Fibroblast of lung (primary cell): ENCODE measurements around the gene GRIN2A. TPM values are rescaled to one million over a fixed set of nuclear protein-coding genes. Genes with fewer than 3 reads are reported as not detected.

Experiments
- DNase-seq, 2 donors: peaks; one replicate each; pipeline versions ENCODE4 v3.0.0 to v3.0.0-alpha.2; 2010; ENCODE audit warnings: low read depth in 2 of 2
- H2AFZ ChIP-seq: 2 replicates; pipeline ENCODE4 v1.5.1; 2012; ENCODE audit warnings: low read length, control low read depth, inconsistent platforms
- H3K27ac ChIP-seq: 2 replicates; pipeline ENCODE4 v1.5.1; 2011; ENCODE audit warnings: low read length, control low read depth; ENCODE audit not compliant: insufficient read depth
- H3K27me3 ChIP-seq: 2 replicates; pipeline ENCODE4 v1.5.1; 2011; ENCODE audit warnings: mild to moderate bottlenecking, low read length; ENCODE audit not compliant: control insufficient read depth, insufficient read depth
- H3K36me3 ChIP-seq: 2 replicates; pipeline ENCODE4 v1.5.1; 2011; ENCODE audit warnings: low read length; ENCODE audit not compliant: control insufficient read depth, insufficient read depth
- H3K4me1 ChIP-seq: 2 replicates; pipeline ENCODE4 v1.5.1; 2011; ENCODE audit warnings: low read length; ENCODE audit not compliant: control insufficient read depth, insufficient read depth; ENCODE audit errors: extremely low read depth
- H3K4me2 ChIP-seq: 2 replicates; pipeline ENCODE4 v1.5.1; 2011; ENCODE audit warnings: low read length, control low read depth; ENCODE audit not compliant: insufficient read depth; ENCODE audit errors: extremely low read depth
- H3K4me3 ChIP-seq, 4 experiments: fragments of 200-600 bp in 1 of 4; sonication (generic) in 1 of 4; replicated peaks in 1 of 4; 2 replicates each; pipeline ENCODE4 v1.5.1; 2011 to 2016; ENCODE audit warnings: low read length in 4 of 4, low read depth in 3 of 4, mild to moderate bottlenecking in 3 of 4, control low read depth in 2 of 4, inconsistent platforms in 1 of 4, mixed read lengths in 1 of 4; ENCODE audit not compliant: insufficient read depth in 1 of 4; ENCODE audit errors: control extremely low read depth in 1 of 4
- H3K79me2 ChIP-seq: 2 replicates; pipeline ENCODE4 v1.5.1; 2012; ENCODE audit warnings: mild to moderate bottlenecking, low read length, inconsistent platforms; ENCODE audit not compliant: control insufficient read depth, insufficient read depth
- H3K9ac ChIP-seq: 2 replicates; pipeline ENCODE4 v1.5.1; 2011; ENCODE audit warnings: mild to moderate bottlenecking, low read length, control low read depth; ENCODE audit not compliant: insufficient read depth
- H3K9me3 ChIP-seq: 2 replicates; pipeline ENCODE4 v1.5.1; 2012; ENCODE audit warnings: low read depth, low read length; ENCODE audit not compliant: control insufficient read depth, insufficient read depth
- H4K20me1 ChIP-seq: 2 replicates; pipeline ENCODE4 v1.5.1; 2011; ENCODE audit warnings: low read length; ENCODE audit not compliant: control insufficient read depth, insufficient read depth; ENCODE audit errors: extremely low read depth
- EZH2 ChIP-seq: IDR thresholded peaks from 2 replicates; pipeline ENCODE4 v1.5.1; 2012; ENCODE audit warnings: low read length, control low read depth, mild to moderate bottlenecking; ENCODE audit errors: missing control alignments
- polyA plus RNA-seq, 2 donors: library from polyadenylated mRNA; depleted of rRNA in 1 of 2; stranded (reverse) in 1 of 2; unstranded in 1 of 2; fragments of >200 nt; gene quantifications; 2 replicates each; pipeline ENCODE4 v1.2.1, GENCODE V29; 2011 to 2012; ENCODE audit warnings: missing spikeins in 1 of 2
- total RNA-seq: library from RNA; depleted of rRNA; stranded (reverse); fragments of >200 nt; gene quantifications from 2 replicates; pipeline ENCODE4 v1.2.1, GENCODE V29; 2014
- TF ChIP-seq, protein P1 (sequence below), 2 donors: IDR thresholded peaks in 1 of 2; conservative IDR thresholded peaks in 1 of 2; 1 replicate in 1 of 2; 2 replicates in 1 of 2; pipeline ENCODE4 v1.5.1; 2011 to 2012; ENCODE audit warnings: low read length in 2 of 2, control low read depth in 1 of 2, inconsistent platforms in 1 of 2, low read depth in 1 of 2, mild to moderate bottlenecking in 1 of 2

The GRIN2A gene
- total and polyA plus RNA-seq, 2 donors (not counting 1 experiment from before 2014, with no cell fraction given) = 0.15 to 0.33 TPM

DNA sequence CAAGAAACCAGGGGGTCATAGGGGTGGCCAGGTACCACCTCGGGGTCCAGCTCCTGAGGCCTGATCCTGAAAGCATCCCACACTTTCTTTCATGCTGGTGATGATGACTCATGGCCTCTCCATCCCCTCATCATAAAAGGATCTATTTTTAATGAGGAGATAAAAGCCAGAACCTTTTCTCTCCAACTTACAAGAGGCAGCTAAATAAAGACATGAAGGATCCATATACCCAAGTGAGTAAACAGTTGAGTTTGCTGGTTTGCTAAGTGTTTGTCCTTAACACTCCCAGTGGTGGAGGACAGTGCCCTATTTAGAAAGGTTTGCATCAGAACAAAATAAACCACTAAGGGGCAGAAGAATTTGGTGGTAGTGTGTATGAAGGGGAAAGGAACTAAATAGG, 383.8 kb downstream of the GRIN2A start:
- no peak overlapping the region for H3K4me3 ChIP-seq
- H3K27ac ChIP-seq = no peak overlapping the region
- no peaks in the 10 kb centered on the region for H3K9me3 ChIP-seq
- H3K27me3 ChIP-seq = no peaks in the 10 kb centered on the region
- H4K20me1 ChIP-seq = no peaks in the 10 kb centered on the region
- no peak overlapping the region for H3K9ac ChIP-seq
- DNase-seq = peak in 1 of 2 donors; percentile 13
- no peak overlapping the region for H3K4me2 ChIP-seq
- TF ChIP-seq, protein P1, sequence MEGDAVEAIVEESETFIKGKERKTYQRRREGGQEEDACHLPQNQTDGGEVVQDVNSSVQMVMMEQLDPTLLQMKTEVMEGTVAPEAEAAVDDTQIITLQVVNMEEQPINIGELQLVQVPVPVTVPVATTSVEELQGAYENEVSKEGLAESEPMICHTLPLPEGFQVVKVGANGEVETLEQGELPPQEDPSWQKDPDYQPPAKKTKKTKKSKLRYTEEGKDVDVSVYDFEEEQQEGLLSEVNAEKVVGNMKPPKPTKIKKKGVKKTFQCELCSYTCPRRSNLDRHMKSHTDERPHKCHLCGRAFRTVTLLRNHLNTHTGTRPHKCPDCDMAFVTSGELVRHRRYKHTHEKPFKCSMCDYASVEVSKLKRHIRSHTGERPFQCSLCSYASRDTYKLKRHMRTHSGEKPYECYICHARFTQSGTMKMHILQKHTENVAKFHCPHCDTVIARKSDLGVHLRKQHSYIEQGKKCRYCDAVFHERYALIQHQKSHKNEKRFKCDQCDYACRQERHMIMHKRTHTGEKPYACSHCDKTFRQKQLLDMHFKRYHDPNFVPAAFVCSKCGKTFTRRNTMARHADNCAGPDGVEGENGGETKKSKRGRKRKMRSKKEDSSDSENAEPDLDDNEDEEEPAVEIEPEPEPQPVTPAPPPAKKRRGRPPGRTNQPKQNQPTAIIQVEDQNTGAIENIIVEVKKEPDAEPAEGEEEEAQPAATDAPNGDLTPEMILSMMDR (conservative IDR thresholded peaks at IDR 0.05 in 1 of 2, IDR thresholded peaks at IDR 0.05 in 1 of 2; ENCODE audit: low read depth in 1 of 2, low read length in 2 of 2) = no peak
- TF ChIP-seq EZH2 = no peak
- H3K4me1 ChIP-seq = no peaks in the 10 kb centered on the region
- H3K79me2 ChIP-seq = no peaks in the 10 kb centered on the region
- H3K36me3 ChIP-seq = no peaks in the 10 kb centered on the region
- no peak overlapping the region for H2AFZ ChIP-seq

DNA sequence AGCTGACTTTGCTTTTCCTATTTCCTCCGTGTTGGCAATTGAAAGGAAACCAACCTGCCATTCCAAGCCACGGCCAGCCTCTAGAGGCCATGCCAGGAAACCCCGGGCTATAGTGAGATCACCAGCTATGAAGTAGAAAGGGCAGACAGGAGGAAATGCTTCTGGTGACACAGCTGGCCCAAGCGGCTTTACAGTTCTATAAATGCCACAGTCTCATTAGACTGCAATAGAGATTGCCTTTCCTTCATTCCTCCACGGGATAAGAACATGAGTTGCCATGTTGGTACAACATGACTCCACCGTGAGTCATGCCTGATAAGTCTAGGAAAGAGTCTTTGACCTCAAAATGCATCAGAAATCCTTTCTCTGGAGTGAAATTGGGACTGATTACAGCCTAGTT, 384.9 kb downstream of the GRIN2A start:
- Histone ChIP-seq H3K4me2 (no peak overlapping the region), H3K79me2 (no peaks in the 10 kb centered on the region), H2AFZ (no peak overlapping the region), H3K36me3 (no peaks in the 10 kb centered on the region), H3K9ac (no peak overlapping the region), H3K27ac (no peak overlapping the region), H4K20me1 (no peaks in the 10 kb centered on the region), H3K9me3 (no peaks in the 10 kb centered on the region), H3K4me3 (no peak overlapping the region), H3K27me3 (no peaks in the 10 kb centered on the region), H3K4me1 (no peaks in the 10 kb centered on the region)
- peak in 1 of 2 donors; percentile 88 for DNase-seq
- no peak for TF ChIP-seq EZH2
- TF ChIP-seq, protein P1 (conservative IDR thresholded peaks at IDR 0.05 in 1 of 2, IDR thresholded peaks at IDR 0.05 in 1 of 2; ENCODE audit: low read depth in 1 of 2, low read length in 2 of 2) = no peak

DNA sequence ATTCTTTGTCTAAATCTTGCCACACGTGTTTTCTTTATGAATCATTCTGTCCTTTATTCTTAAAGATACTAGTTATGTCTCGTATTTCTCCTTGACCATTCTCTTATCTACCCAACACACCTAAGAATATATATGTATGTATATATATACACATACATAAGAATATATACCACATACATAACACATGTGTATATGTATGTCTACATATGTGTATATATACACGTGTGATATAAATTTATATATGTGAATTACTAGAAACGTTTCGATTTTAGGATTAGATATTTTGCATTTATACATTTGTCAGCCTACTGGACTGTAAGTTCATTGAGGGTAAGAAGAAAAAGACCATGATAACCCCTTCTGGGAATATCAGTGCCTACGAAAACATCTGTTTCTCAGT, 388.6 kb downstream of the GRIN2A start:
- DNase-seq = no peak
- no peak overlapping the region for H3K27ac ChIP-seq
- no peaks in the 10 kb centered on the region for H4K20me1 ChIP-seq
- H2AFZ ChIP-seq = no peak overlapping the region
- TF ChIP-seq, protein P1 (conservative IDR thresholded peaks at IDR 0.05 in 1 of 2, IDR thresholded peaks at IDR 0.05 in 1 of 2; ENCODE audit: low read depth in 1 of 2, low read length in 2 of 2) = no peak
- no peak for TF ChIP-seq EZH2
- H3K9ac ChIP-seq = no peak overlapping the region
- no peak overlapping the region for H3K4me2 ChIP-seq
- H3K79me2 ChIP-seq = no peaks in the 10 kb centered on the region
- H3K4me1 ChIP-seq = no peaks in the 10 kb centered on the region
- H3K27me3 ChIP-seq = no peaks in the 10 kb centered on the region
- H3K9me3 ChIP-seq = no peaks in the 10 kb centered on the region
- no peaks in the 10 kb centered on the region for H3K36me3 ChIP-seq
- no peak overlapping the region for H3K4me3 ChIP-seq
